GM18951 (cell line): ENCODE measurements around the gene UMAD1.
"Not testable (repeated sequence)": the region's sequence is repeated elsewhere in the genome, so short reads cannot be mapped to it uniquely, and the experiment has no call there.

ENCODE experiments used
- POLR2A ChIP-seq: IDR thresholded peaks from 4 replicates; pipeline ENCODE4 v1.6.1; 2011; ENCODE audit warnings: mild to moderate bottlenecking; ENCODE audit not compliant: insufficient read length, insufficient read depth; ENCODE audit errors: extremely low read depth
- in situ Hi-C: fragments of 300-500 bp; cut with MboI; formaldehyde crosslinking; loops from one replicate; pipeline ENCODE4 v1.12.0; 2022; ENCODE audit warnings: low sequenced_read_pairs, mixed read lengths, inconsistent platforms; ENCODE audit not compliant: unreplicated experiment

Gene UMAD1

GRCh38 chr7:7820409-7820808 is 179.9 kb downstream of the UMAD1 start:
- no peak for TF ChIP-seq POLR2A
- in situ Hi-C loops: no loop called here

DNA sequence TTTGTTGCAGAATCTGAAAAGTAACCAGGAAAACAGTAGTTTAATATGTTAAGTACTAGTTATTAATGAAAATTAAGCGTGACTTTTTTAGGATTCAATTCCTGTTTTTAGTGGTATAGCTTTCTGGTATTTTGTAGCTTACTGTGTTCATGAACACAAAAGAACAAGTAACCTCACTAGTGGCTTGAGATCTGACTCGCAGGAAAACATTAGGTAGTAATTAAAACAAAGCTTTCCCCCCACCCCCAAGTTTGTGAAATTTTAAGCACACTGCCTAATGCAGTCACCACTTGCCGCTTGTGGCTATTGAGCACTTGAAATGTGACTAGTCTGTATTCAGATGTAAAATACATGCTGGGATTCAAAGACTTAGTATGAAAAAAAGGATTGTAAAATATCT is 180.4 kb downstream of the UMAD1 start:
- in situ Hi-C loops: no loop called here
- no peak for TF ChIP-seq POLR2A

- in situ Hi-C loops: no loop called here
- TF ChIP-seq POLR2A: no peak
These were observed 181.0 kb downstream of the UMAD1 start for GRCh38 chr7:7821517-7821916.

- in situ Hi-C loops: not testable (repeated sequence)
These were observed 184.7 kb downstream of the UMAD1 start for GRCh38 chr7:7825294-7825693.

GRCh38 chr7:7829667-7830066 is 189.1 kb downstream of the UMAD1 start:
- no peak for TF ChIP-seq POLR2A

DNA sequence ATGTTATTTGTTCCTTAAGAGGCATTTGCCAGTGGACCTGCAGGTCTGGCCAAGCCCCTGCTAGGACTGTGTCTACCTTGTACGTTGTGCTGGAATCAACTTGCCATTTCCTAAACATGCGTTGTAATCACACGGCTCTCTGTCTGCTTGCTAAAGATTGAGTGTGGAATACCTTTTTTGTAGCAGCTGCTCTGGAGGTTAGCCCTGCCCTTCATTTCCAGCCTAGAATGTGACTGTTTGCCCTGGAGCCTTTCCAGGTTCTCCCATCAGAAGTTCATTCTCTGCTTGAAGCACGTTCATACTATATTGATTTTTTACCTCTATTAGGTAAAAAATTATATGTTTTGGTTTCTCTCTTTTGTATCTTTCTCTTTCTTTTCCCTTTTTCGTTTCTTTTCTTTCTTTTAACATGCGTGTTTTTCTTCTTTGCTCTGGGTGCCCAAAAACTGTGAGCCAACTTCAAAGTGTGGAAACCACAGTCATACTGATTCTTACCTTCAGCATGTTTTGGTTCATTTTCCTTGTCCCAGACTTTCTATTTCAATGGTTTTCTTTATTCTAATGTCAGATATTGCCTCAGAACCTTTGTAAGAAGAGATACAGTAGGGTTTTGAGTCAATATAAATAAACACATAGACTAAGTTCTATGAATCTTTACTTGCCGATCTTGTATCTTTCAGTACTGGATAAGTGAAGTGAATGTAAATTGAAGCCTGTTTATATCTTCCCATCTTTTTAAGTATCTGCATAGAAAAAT is 189.7 kb downstream of the UMAD1 start:
- in situ Hi-C loops: no loop called here
- no peak for TF ChIP-seq POLR2A

More at GRCh38 chr7:7829667-7830066, 189.1 kb downstream of the UMAD1 start:
- in situ Hi-C loops: no loop called here

DNA sequence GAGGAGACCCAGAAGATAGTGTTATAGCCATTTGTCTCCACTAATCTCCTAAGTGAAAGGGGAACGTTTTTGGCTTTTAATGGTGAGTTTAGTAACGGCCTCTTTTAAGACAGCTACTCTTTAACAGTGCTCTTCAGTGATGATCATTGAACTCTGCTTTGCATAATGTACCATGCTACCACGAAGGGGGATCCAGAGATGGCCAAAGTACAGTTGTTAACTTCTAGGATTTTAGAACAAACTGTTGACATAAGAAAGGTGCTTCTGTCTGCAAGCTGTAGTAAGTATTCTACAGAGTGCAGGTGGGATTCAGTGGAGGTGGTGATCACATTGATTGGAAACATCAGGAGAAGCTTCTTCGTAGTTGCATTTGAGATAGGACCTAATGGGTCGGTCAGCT is 192.0 kb downstream of the UMAD1 start:
- in situ Hi-C loops: no loop called here
- no peak for TF ChIP-seq POLR2A

GRCh38 chr7:7834761-7835160 is 194.2 kb downstream of the UMAD1 start:
- in situ Hi-C loops: no loop called here
- TF ChIP-seq POLR2A: no peak

GRCh38 chr7:7841027-7841426 is 200.5 kb downstream of the UMAD1 start:
- TF ChIP-seq POLR2A: no peak
- in situ Hi-C loops: no loop called here

DNA sequence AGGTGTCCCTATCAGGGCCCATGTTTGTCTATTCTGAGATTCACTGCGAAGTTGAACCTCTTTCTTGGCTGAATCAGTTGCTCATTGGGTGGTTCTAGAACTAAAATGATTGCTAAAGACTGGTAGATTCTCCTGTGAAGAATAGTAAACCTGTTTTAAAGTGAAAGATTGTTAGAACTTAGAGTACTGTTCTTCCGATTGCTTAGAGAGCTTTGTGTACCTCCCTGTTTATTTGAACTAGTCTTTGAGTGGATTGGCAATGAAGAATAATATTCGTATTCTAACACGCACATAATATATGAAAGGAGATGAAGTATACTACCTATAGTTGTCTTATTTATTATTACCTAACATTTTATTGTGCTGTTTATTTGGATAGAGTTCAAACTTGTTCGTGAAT is 202.7 kb downstream of the UMAD1 start:
- in situ Hi-C loops: no loop called here

GRCh38 chr7:7843972-7844371 is 203.4 kb downstream of the UMAD1 start:
- in situ Hi-C loops: no loop called here
- no peak for TF ChIP-seq POLR2A

More for the DNA sequence above, 202.7 kb downstream of the UMAD1 start:
- TF ChIP-seq POLR2A: no peak

DNA sequence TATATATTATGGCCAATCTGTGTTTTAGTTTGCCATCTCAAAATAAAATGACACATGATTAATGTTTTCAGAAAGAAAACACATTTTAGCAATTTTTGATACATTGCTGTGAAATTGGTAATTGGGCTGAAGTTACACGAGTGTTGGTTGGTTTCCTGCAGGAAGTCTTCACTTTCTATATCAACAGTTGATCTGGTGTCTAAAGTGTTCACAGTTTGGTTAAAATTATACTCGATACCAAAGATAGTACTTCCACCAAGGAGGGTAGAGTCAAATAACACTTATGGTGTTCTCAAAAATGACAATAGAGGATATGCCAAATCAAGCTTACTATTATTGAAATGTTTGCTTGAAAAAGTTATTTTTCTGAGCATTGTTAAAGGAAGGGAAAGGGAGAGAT is 207.7 kb downstream of the UMAD1 start:
- in situ Hi-C loops: no loop called here
- TF ChIP-seq POLR2A: no peak

DNA sequence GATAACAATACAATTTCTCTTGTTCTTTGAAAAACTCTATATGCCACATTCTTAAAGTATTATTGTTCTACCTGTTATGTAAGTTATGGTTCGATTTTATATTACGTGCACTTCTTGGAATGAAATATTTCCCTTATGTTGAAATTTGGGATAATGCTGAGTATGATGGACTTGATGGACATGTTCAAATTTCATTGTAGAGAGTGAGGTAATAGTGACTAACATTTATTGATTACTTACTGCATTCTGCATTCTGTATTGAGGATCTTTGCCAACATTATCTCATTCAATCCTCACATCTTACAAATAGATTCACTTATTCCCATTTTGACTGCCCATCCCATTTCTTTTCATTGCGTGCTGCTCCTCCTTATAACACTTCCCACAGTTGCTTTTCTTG is 208.3 kb downstream of the UMAD1 start:
- TF ChIP-seq POLR2A: no peak
- in situ Hi-C loops: no loop called here

DNA sequence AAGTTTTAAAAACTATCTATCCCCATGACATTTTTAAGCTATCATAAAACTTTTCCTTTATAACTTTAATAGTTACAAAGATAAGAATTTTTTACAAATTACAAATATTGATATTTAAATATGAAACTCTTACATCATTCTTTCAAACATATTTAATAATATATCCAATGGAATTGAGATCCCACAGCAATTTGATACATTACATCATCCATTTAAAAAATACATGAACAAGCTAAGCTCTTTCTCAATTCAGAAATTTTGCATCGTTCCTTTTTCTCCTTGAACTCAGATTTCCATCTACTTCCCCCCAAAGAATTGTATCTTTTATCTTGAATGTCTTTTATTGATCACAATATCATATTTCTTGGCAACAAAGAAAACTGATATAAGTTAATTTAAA is 209.6 kb downstream of the UMAD1 start:
- in situ Hi-C loops: no loop called here
- no peak for TF ChIP-seq POLR2A

DNA sequence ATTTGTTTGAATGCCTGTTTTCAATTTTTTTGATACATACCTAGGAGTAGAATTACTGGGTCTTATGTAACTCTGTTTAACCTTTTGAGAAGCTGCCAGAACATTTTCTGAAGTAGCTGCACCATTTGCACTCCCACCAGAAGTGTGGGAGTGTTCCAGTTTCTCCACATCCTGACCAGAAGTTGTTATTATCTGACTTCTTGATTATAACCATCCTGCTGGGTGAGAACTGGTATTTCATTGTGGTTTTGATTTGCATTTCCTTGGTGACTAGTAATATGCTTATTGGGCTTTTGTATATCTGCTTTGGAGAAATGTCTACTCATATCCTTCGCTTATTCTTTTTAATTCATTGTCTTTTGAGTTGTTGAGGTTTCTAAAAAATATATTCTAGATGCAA is 210.8 kb downstream of the UMAD1 start:
- in situ Hi-C loops: no loop called here
- no peak for TF ChIP-seq POLR2A
